NCI-H2171 (cell line): ENCODE measurements around the gene JMJD7.

ENCODE experiments used
- DNase-seq: peaks from one replicate; lab custom pipeline; 2025; lab: John Stamatoyannopoulos, UW

Gene JMJD7

GRCh38 chr15:41847206-41847605, 19.3 kb downstream of the JMJD7 start:
- DNase-seq = no peak

GRCh38 chr15:41847981-41848380, 20.1 kb downstream of the JMJD7 start:
- no peak for DNase-seq

GRCh38 chr15:41848631-41849030, 20.7 kb downstream of the JMJD7 start:
- DNase-seq = no peak

- DNase-seq = no peak
Observed at GRCh38 chr15:41849204-41849603, 21.3 kb downstream of the JMJD7 start.

- DNase-seq = no peak
Observed at GRCh38 chr15:41849861-41850260, 22.0 kb downstream of the JMJD7 start.

- no peak for DNase-seq
Observed at GRCh38 chr15:41850482-41851166, 22.7 kb downstream of the JMJD7 start.

- DNase-seq = no peak
Observed at GRCh38 chr15:41851167-41851523, 23.3 kb downstream of the JMJD7 start.

GRCh38 chr15:41851755-41852370, 24.0 kb downstream of the JMJD7 start:
- no peak for DNase-seq

GRCh38 chr15:41852736-41853590, 25.1 kb downstream of the JMJD7 start:
- DNase-seq = peak; percentile 12

GRCh38 chr15:41853831-41854230, 25.9 kb downstream of the JMJD7 start:
- no peak for DNase-seq

GRCh38 chr15:41854443-41854842, 26.6 kb downstream of the JMJD7 start:
- no peak for DNase-seq

GRCh38 chr15:41855261-41855961, 27.5 kb downstream of the JMJD7 start:
- no peak for DNase-seq

GRCh38 chr15:41856262-41856661, 28.4 kb downstream of the JMJD7 start:
- no peak for DNase-seq

- no peak for DNase-seq
Observed at GRCh38 chr15:41856716-41857115, 28.8 kb downstream of the JMJD7 start.

GRCh38 chr15:41857316-41857715, 29.4 kb downstream of the JMJD7 start:
- no peak for DNase-seq

GRCh38 chr15:41858756-41859155, 30.9 kb downstream of the JMJD7 start:
- no peak for DNase-seq

GRCh38 chr15:41860049-41860828, 32.3 kb downstream of the JMJD7 start:
- DNase-seq = no peak

- DNase-seq = no peak
Observed at GRCh38 chr15:41861736-41862356, 34.0 kb downstream of the JMJD7 start.

GRCh38 chr15:41862515-41863116, 34.7 kb downstream of the JMJD7 start:
- no peak for DNase-seq

- no peak for DNase-seq
Observed at GRCh38 chr15:41865490-41866055, 37.7 kb downstream of the JMJD7 start.
